BLaER1 (cell line): ENCODE measurements around the gene PSTPIP2.
A peak's percentile ranks its signal among the peaks of the same experiment; 100 is the strongest.

Experiments
- H3K27ac ChIP-seq: shearing (Covaris generic); formaldehyde crosslinking; 2 replicates; pipeline ENCODE4 v1.8.1; 2022
- H3K27me3 ChIP-seq: shearing (Covaris generic); formaldehyde crosslinking; 2 replicates; pipeline ENCODE4 v1.8.1; 2022
- H3K36me3 ChIP-seq: shearing (Covaris generic); formaldehyde crosslinking; 2 replicates; pipeline ENCODE4 v1.8.1; 2022
- H3K4me1 ChIP-seq: shearing (Covaris generic); formaldehyde crosslinking; 2 replicates; pipeline ENCODE4 v1.8.1; 2022
- H3K4me2 ChIP-seq: shearing (Covaris generic); formaldehyde crosslinking; 2 replicates; pipeline ENCODE4 v1.8.1; 2022
- H3K4me3 ChIP-seq: shearing (Covaris generic); formaldehyde crosslinking; 2 replicates; pipeline ENCODE4 v1.8.1; 2022
- H3K9ac ChIP-seq: shearing (Covaris generic); formaldehyde crosslinking; 2 replicates; pipeline ENCODE4 v1.8.1; 2022
- H3K9me3 ChIP-seq: shearing (Covaris generic); formaldehyde crosslinking; 2 replicates; pipeline ENCODE4 v1.8.1; 2022
- H4K20me1 ChIP-seq: shearing (Covaris generic); formaldehyde crosslinking; 2 replicates; pipeline ENCODE4 v1.8.1; 2022
- Cebpa-rat ChIP-seq: shearing (Covaris generic); IDR thresholded peaks from 2 replicates; pipeline ENCODE4 v1.8.1; 2022

The PSTPIP2 gene

DNA sequence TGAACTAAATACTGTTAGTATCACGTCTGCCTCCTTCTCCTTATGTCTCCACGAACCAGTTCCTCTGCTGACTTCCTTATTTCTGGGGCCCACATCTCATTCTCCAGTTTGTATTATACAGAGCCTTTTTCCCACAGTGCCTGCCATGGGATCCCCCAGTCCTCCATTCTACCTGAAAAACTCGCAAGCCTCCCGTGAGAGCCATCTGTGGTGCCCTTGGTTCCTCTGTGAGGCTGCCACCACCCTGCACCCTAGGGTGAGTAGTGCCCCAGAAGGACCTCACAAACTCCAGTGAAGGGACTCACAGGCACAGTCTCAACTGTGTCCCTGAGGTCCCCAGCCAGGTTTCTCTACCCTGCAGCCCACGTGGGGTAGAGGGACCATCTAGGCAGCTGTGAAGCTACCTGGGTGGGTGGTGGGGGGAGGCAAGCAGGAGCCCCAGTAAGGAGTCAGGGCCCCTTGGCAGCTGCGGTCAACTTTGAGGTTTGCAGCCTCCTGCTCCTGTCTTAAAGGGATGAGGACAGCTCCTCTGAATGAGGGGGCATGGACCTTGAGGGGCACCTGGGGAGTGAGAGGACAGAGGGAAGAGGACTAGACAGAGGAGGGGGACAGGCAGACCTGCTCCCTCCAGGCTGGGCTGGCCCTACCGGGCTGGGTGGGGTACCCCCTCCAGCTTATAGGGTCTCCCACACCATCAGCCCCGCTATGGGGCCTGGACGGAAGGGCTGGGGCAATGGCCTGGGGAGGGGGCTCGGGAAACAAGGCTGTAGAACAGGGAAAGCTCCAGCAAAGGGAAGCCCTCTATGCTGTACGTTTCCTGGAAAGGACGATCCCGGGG lies 1.0 kb downstream of the PSTPIP2 start:
- peaks cover 37% of the 10 kb centered on the region for H4K20me1 ChIP-seq
- no peaks in the 10 kb centered on the region for H3K9me3 ChIP-seq
- no peak for TF ChIP-seq Cebpa-rat
- peaks cover 36% of the 10 kb centered on the region for H3K27me3 ChIP-seq
- H3K9ac ChIP-seq = peak overlapping the region; percentile 65; the same call in 1 of the 2 replicates
- H3K27ac ChIP-seq = no peak overlapping the region
- peak overlapping the region; percentile 67 for H3K4me3 ChIP-seq
- H3K4me1 ChIP-seq = peaks cover 17% of the 10 kb centered on the region; the same call in 1 of the 2 replicates
- H3K36me3 ChIP-seq = 0 out of 2 replicates have a peak, but pooled peaks cover 9% of the 10 kb centered on the region
- peak overlapping the region; percentile 83 for H3K4me2 ChIP-seq

DNA sequence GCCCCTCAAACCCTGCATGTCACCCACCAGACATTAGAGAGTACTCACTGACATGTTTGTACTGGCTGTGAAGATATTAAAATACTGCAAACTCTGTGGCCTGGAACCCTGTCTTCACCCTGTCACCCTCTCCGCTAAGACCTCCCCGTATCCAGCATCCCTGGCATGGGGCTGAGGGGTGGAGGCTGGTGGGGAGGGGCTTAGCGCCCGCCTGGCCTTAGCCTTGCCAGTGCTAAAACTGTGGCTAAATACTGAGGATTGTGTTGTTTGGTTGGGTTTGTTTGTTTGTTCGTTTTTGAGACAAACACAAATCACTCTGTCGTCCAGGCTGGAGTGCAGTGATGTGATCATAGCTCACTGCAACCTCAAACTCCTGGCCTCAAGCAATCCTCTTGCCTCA lies 1.8 kb downstream of the PSTPIP2 start:
- 0 out of 2 replicates have a peak, but pooled peaks cover 8% of the 10 kb centered on the region for H3K36me3 ChIP-seq
- peaks cover 36% of the 10 kb centered on the region for H3K27me3 ChIP-seq
- no peaks in the 10 kb centered on the region for H3K9me3 ChIP-seq
- H3K4me2 ChIP-seq = no peak overlapping the region
- no peak overlapping the region for H3K4me3 ChIP-seq
- H3K27ac ChIP-seq = no peak overlapping the region
- H4K20me1 ChIP-seq = peaks cover 37% of the 10 kb centered on the region
- TF ChIP-seq Cebpa-rat = no peak
- H3K9ac ChIP-seq = no peak overlapping the region
- peaks cover 17% of the 10 kb centered on the region; the same call in 1 of the 2 replicates for H3K4me1 ChIP-seq

DNA sequence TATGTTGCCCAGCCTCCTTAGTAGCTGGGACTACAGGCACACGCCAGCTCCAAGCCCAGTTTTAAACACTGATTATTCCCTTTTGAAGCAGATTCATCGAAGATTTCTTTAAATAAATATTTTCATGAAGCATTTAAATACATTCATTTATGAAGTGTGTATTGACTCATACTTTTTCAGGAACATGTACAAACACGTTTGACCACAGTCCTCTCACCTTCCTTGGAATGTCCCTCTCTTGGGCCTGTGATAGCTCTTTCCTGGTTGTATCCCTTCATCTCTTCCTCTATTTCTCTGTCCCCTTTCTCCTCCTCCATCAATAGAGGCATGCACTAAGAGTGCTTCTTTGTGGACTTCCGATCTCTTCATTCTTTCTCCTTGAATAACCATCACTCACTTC lies 2.5 kb downstream of the PSTPIP2 start:
- no peak for TF ChIP-seq Cebpa-rat
- H3K27ac ChIP-seq = no peak overlapping the region

DNA sequence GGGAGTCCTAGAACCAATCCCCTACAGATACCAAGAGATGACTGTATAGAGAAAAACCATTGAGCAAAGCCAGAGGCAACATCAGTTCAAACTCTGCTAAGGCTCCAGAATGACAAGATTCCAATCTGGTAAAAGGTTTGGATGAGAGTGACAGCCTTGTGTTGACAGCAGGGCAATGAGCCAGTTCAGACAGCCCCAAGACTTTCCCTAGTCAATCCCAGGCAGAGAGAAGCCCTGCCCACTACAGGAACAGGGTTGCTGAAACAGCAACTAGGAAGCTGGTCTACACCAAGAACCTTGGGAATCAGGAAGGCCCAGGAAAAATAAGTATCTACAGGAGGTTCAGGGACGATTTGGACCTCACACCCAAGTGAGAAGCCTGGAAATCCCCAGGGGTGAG lies 3.3 kb downstream of the PSTPIP2 start:
- Histone ChIP-seq H3K9me3 (no peaks in the 10 kb centered on the region), H3K27me3 (peaks cover 36% of the 10 kb centered on the region), H3K36me3 (0 out of 2 replicates have a peak, but pooled peaks cover 5% of the 10 kb centered on the region), H3K4me1 (peaks cover 17% of the 10 kb centered on the region; the same call in 1 of the 2 replicates), H4K20me1 (peaks cover 29% of the 10 kb centered on the region), H3K4me3 (no peak overlapping the region), H3K4me2 (no peak overlapping the region), H3K27ac (no peak overlapping the region), H3K9ac (no peak overlapping the region)
- TF ChIP-seq Cebpa-rat = no peak

More for the DNA sequence above, 2.5 kb downstream of the PSTPIP2 start:
- Histone ChIP-seq H3K4me1 (peaks cover 17% of the 10 kb centered on the region; the same call in 1 of the 2 replicates), H3K4me3 (no peak overlapping the region), H3K4me2 (no peak overlapping the region), H3K27me3 (peaks cover 36% of the 10 kb centered on the region), H3K9me3 (no peaks in the 10 kb centered on the region), H4K20me1 (peaks cover 36% of the 10 kb centered on the region), H3K36me3 (0 out of 2 replicates have a peak, but pooled peaks cover 5% of the 10 kb centered on the region), H3K9ac (no peak overlapping the region)

DNA sequence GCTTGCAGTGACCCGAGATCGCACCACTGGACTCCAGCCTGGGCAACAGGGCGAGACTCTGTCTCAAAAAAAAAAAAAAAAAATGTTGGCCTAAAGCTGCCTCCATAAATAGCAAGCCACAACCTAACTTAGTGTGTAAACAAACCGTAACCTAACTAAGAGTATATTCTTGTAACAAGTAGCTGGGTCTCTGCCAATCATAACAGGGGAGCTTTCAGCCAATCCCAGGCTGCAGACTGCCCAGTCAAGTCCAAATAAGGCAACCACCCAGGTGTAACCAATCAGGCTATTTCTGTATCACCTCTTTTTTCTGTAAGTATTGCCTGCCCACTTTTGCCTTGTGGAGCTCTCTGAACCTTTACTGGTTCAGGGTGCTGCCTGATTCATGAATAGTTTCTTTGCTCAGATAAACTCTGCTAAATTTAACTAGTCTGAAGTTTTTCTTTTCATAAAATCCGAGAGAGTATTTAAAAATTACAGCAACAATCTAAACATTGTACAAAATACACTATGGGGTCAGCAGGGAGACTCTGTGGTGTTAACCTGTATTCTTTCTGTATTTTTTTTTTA lies 4.5 kb downstream of the PSTPIP2 start:
- H3K9ac ChIP-seq = no peak overlapping the region
- H4K20me1 ChIP-seq = peaks cover 18% of the 10 kb centered on the region
- H3K27ac ChIP-seq = no peak overlapping the region
- peaks cover 27% of the 10 kb centered on the region for H3K27me3 ChIP-seq
- no peaks in the 10 kb centered on the region for H3K9me3 ChIP-seq
- H3K4me2 ChIP-seq = no peak overlapping the region
- no peaks in the 10 kb centered on the region for H3K36me3 ChIP-seq
- peaks cover 17% of the 10 kb centered on the region; the same call in 1 of the 2 replicates for H3K4me1 ChIP-seq
- TF ChIP-seq Cebpa-rat = no peak
- H3K4me3 ChIP-seq = no peak overlapping the region

DNA sequence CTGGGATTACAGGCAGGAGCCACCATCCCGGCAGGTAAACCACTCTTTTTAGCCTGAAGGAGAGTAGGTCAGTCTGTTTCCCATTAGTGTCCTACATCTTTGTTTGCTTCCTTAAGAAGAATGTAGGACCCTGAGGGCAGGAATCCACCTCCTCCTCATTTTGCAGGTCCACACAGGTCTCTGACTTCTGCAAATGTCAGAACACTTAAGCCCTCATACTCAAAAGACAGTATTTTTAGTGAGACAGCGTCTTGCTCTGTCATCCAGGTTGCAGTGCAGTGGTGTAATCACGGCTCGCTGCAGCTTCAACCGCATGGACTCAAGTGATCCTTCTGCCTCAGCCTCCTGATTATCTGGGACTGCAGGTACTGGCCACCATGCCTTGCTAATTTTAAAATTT lies 9.3 kb downstream of the PSTPIP2 start:
- Histone ChIP-seq H3K4me3 (no peak overlapping the region), H3K4me1 (no peaks in the 10 kb centered on the region), H3K9me3 (no peaks in the 10 kb centered on the region), H3K27ac (no peak overlapping the region), H3K9ac (no peak overlapping the region), H3K36me3 (no peaks in the 10 kb centered on the region), H4K20me1 (no peaks in the 10 kb centered on the region), H3K4me2 (no peak overlapping the region), H3K27me3 (no peaks in the 10 kb centered on the region)
- TF ChIP-seq Cebpa-rat = no peak

DNA sequence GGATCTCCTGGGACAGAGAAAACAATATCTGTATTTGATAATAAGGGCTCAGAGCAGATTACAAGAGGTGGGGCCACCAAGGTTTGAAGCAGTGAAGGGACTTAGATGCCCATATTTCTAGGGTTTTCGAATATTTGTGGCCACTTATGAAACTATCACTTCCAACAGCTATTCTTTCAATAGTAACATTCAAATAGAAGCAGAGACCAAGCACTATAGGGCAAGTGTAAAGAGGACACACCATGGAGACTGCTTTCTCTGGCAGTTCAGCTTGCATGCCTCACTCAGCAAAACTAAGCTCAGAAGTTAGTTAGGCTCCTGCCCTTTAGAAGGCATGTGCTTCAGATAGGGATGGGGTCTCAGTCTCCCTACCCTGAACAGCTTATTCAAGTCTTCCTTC lies 10.3 kb downstream of the PSTPIP2 start:
- TF ChIP-seq Cebpa-rat = no peak
- H3K27ac ChIP-seq = no peak overlapping the region

DNA sequence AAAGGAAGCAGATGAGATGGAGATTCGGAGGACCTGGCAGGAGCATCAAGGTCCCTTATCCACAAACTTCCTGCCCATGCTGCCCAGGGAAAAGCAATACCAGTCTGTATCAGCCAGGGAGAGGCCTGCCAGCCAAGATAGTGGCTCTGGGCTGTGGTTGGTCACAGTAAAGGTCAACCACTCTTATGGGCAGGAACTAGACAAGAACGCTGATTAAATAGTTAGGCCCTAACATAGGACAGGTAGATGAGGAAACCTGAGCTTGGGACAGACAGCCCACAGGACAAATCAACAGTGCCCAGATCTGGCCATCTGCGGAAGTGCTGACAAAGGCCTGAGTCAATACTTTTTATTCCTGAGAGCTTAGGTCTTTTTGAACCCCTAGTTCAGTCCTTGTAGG lies 10.7 kb downstream of the PSTPIP2 start:
- no peak overlapping the region for H3K4me2 ChIP-seq
- H3K4me3 ChIP-seq = no peak overlapping the region
- H3K36me3 ChIP-seq = no peaks in the 10 kb centered on the region
- TF ChIP-seq Cebpa-rat = no peak
- H3K9ac ChIP-seq = no peak overlapping the region
- H4K20me1 ChIP-seq = no peaks in the 10 kb centered on the region
- no peaks in the 10 kb centered on the region for H3K27me3 ChIP-seq
- H3K27ac ChIP-seq = no peak overlapping the region
- peaks cover under 1% of the 10 kb centered on the region; the same call in 1 of the 2 replicates for H3K4me1 ChIP-seq
- H3K9me3 ChIP-seq = no peaks in the 10 kb centered on the region

More for the DNA sequence above, 10.3 kb downstream of the PSTPIP2 start:
- Histone ChIP-seq H3K9me3 (no peaks in the 10 kb centered on the region), H3K4me3 (no peak overlapping the region), H3K36me3 (no peaks in the 10 kb centered on the region), H3K4me1 (no peaks in the 10 kb centered on the region), H4K20me1 (no peaks in the 10 kb centered on the region), H3K27me3 (no peaks in the 10 kb centered on the region), H3K9ac (no peak overlapping the region), H3K4me2 (no peak overlapping the region)

DNA sequence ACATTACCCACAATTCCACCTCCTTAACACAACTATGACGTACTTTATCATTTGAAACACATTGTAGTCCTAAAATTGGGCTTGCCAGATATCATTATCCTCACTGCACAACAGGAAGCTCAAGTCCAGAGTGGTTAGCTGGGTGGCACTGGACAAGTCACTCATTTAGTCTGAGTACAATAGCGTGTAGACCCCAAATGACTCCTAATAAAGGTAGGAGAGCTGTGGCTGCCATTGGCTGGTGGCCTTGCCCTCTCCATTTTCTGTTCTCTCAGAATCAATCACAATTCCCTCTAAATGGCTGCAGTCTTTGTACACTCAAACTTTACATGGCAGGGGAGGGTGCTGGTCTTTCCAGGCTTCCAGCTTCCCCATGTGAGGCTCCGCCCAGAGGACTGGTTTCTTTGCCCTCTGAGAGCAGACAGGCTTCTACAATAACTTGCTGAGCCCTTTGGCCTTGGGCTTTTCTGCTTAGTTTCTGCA lies 11.7 kb downstream of the PSTPIP2 start:
- no peaks in the 10 kb centered on the region for H4K20me1 ChIP-seq
- H3K9me3 ChIP-seq = no peaks in the 10 kb centered on the region
- H3K4me2 ChIP-seq = no peak overlapping the region
- no peak overlapping the region for H3K4me3 ChIP-seq
- no peak overlapping the region for H3K27ac ChIP-seq
- no peaks in the 10 kb centered on the region for H3K36me3 ChIP-seq
- no peaks in the 10 kb centered on the region for H3K27me3 ChIP-seq
- TF ChIP-seq Cebpa-rat = no peak
- no peak overlapping the region for H3K9ac ChIP-seq
- peaks cover 10% of the 10 kb centered on the region for H3K4me1 ChIP-seq

DNA sequence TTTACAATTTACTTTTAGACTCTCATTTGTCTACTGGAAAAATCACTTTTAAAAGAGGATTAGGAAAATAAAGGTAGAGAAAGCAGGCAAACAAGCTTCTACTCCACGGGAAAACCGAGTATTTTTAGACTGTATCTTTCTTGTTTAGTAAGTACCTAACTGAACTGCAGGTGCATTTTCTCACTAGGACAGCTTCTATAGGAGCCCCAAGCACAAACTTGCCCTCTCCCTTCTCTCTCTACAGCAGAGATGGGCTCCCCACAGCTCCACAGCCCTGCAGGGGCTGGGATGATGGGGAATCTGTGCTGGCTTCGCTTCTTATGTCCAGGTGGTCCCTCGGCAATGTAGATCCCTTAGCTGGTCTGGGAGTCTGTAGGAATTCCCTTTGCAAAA lies 16.2 kb downstream of the PSTPIP2 start:
- no peaks in the 10 kb centered on the region for H3K27me3 ChIP-seq
- peaks cover 15% of the 10 kb centered on the region for H3K4me1 ChIP-seq
- 0 out of 2 replicates have a peak overlapping the region, but pooled peaks have one; percentile 1 for H3K27ac ChIP-seq
- TF ChIP-seq Cebpa-rat = no peak
- no peaks in the 10 kb centered on the region for H3K9me3 ChIP-seq
- H3K36me3 ChIP-seq = no peaks in the 10 kb centered on the region
- no peak overlapping the region for H3K4me3 ChIP-seq
- H3K4me2 ChIP-seq = peak overlapping the region; percentile 54
- H3K9ac ChIP-seq = peak overlapping the region; percentile 13; the same call in 1 of the 2 replicates
- no peaks in the 10 kb centered on the region for H4K20me1 ChIP-seq
